ENCODE results near the gene UTF1. TPM values are rescaled to one million over a fixed set of nuclear protein-coding genes. Genes with fewer than 3 reads are reported as not detected.

UTF1 gene
- total RNA-seq, 1 donor from 2014 or later: not detected

DNA sequence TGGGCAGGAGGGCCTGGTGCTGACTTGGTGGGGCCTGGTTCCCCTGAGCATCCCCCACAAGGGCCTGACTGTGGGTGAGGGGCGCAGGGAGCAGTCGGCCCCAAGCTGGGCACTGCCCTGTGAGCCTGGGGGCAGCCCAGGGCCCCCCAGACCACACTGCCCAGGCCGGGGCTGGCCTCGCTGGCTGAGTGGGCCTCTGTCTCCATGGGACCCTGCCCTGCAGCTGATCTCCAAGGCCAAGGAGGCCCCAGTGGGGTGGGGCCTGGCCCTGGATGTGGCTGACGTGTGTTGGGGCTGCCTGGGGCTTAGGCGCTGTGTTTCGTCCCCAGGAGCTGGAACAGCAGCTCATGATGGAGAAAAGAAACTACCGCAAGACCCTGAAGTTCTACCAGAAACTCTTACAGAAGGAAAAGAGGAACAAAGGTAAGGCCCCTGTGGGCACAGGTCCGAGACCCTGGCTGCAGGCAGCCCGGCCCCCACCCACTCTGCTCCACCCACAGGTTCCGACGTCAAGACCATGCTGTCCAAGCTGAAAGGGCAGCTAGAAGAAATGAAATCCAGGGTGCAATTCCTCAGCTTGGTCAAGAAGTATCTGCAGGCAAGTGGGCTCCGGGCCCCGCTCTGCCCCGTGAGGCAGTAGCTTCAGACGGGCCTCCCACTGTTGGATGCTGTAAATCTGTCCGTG, 23.5 kb upstream of the UTF1 start:
- Mint-ChIP-seq H3K27ac (no peak overlapping the region), H3K27me3 (no peaks in the 10 kb centered on the region), H3K9me3 (no peaks in the 10 kb centered on the region), H3K4me3 (no peak overlapping the region), H3K36me3 (ENCODE audit: low read depth) (no peaks in the 10 kb centered on the region), H3K4me1 (no peaks in the 10 kb centered on the region)
- no peak for ATAC-seq (ENCODE audit: low read depth)
- no peak for DNase-seq
- intact Hi-C loops (cut with micrococcal nuclease): no loop called here
- CTCF ChIA-PET: no interaction called here
- TF ChIP-seq, protein P1, sequence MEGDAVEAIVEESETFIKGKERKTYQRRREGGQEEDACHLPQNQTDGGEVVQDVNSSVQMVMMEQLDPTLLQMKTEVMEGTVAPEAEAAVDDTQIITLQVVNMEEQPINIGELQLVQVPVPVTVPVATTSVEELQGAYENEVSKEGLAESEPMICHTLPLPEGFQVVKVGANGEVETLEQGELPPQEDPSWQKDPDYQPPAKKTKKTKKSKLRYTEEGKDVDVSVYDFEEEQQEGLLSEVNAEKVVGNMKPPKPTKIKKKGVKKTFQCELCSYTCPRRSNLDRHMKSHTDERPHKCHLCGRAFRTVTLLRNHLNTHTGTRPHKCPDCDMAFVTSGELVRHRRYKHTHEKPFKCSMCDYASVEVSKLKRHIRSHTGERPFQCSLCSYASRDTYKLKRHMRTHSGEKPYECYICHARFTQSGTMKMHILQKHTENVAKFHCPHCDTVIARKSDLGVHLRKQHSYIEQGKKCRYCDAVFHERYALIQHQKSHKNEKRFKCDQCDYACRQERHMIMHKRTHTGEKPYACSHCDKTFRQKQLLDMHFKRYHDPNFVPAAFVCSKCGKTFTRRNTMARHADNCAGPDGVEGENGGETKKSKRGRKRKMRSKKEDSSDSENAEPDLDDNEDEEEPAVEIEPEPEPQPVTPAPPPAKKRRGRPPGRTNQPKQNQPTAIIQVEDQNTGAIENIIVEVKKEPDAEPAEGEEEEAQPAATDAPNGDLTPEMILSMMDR (IDR thresholded peaks at IDR 0.05): no peak
- POLR2A ChIA-PET: no interaction called here

DNA sequence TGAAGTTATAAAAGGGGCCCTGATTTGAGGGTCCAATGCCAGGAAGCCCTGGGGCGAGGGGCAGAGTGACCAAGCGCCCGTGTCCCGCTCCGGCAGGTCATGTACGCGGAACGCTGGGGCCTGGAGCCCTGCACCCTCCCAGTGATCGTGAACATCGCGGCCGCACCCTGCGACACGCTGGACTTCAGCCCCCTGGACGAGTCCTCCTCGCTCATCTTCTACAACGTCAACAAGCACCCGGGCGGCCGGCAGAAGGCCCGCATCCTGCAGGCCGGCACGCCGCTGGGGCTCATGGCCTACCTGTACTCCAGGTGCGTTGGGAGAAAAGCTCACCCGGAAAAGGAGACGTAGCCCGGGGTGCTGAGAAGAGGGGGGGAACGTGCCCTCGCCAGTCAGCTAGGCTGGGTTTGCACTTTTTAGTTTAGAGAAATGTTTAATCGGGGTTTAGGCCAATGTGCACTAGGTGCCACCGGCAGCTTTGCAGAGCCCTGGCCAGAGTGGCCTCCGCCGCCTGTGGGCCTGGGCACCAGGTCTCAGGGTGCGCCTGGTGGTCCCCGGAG, 22.9 kb upstream of the UTF1 start:
- POLR2A ChIA-PET: no interaction called here
- Mint-ChIP-seq H3K9me3 (no peaks in the 10 kb centered on the region), H3K4me1 (no peaks in the 10 kb centered on the region), H3K27ac (no peak overlapping the region), H3K27me3 (peaks cover 3% of the 10 kb centered on the region), H3K36me3 (ENCODE audit: low read depth) (no peaks in the 10 kb centered on the region), H3K4me3 (no peak overlapping the region)
- TF ChIP-seq, protein P1 (IDR thresholded peaks at IDR 0.05): no peak
- intact Hi-C loops (cut with micrococcal nuclease): no loop called here
- no peak for DNase-seq
- ATAC-seq (ENCODE audit: low read depth): no peak
- CTCF ChIA-PET: no interaction called here

DNA sequence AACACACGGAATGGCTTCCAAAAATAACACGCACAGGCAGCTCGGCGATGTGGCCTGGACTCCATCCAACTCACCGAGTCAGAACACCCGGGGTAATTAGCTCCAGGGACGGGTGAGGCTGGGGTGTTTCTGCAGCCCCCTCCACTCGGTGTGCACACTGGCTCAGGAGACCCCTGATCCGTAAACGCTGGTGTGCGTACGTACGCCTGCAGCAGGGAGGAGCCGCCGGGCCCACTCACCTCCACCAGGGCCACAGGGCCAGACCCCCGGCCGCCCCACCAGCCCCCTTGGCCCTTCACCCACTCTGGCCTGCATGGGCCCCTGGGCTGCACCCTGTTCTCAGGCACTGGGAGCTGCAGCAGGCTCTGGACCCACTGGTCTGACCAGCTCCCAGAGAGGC, 22.4 kb upstream of the UTF1 start:
- no peaks in the 10 kb centered on the region for H3K9me3 Mint-ChIP-seq
- H3K36me3 Mint-ChIP-seq (ENCODE audit: low read depth): no peaks in the 10 kb centered on the region
- no peaks in the 10 kb centered on the region for H3K4me1 Mint-ChIP-seq
- H3K27me3 Mint-ChIP-seq: peaks cover 4% of the 10 kb centered on the region
- TF ChIP-seq, protein P1 (IDR thresholded peaks at IDR 0.05): no peak
- POLR2A ChIA-PET: no interaction called here
- intact Hi-C loops (cut with micrococcal nuclease): no loop called here
- H3K4me3 Mint-ChIP-seq: no peak overlapping the region
- no peak for ATAC-seq (ENCODE audit: low read depth)
- no peak for DNase-seq
- CTCF ChIA-PET: no interaction called here
- no peak overlapping the region for H3K27ac Mint-ChIP-seq

DNA sequence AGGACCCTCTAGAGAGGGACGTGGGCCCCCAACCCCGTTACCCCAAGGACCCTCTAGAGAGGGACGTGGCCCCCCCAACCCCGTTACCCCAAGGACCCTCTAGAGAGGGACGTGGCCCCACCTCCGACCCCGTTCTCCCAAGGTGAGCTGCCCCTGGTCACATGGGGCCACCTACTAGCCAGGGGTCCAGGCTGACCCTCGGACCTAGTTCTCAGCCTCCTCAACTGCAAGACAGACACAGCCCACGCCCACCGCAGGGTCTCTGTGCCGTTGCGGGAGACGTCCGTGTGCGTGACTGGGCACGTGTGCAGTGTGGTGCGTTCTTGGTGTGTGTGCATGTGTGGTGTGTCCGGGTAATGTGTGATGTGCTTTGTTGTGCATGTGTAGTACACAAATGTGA, 21.6 kb upstream of the UTF1 start:
- Mint-ChIP-seq H3K4me3 (no peak overlapping the region), H3K27ac (no peak overlapping the region), H3K36me3 (ENCODE audit: low read depth) (no peaks in the 10 kb centered on the region), H3K9me3 (no peaks in the 10 kb centered on the region), H3K27me3 (peaks cover 4% of the 10 kb centered on the region), H3K4me1 (no peaks in the 10 kb centered on the region)
- ATAC-seq (ENCODE audit: low read depth): no peak
- no peak for DNase-seq
- CTCF ChIA-PET: no interaction called here
- POLR2A ChIA-PET: no interaction called here
- intact Hi-C loops (cut with micrococcal nuclease): no loop called here
- TF ChIP-seq, protein P1 (IDR thresholded peaks at IDR 0.05): no peak

DNA sequence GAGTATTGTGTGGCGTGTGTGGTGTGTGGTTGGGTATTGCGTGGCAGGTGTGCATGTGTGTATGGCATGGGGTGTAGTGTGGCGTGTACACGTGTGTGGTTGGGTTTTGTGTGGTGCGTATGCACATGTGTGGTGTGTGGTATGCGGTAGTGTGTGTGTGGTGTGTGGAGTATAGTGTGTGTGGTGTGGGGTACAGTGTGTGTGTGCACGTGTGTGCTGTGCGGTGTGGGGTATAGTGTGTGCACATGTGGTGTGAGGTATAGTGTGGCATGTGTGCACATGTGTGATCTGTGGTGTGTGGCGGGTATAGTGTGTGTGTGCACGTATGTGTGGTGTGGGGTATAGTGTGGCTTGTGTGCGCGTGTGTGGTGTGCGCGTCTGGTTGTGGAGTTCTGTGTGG, 20.9 kb upstream of the UTF1 start:
- intact Hi-C loops (cut with micrococcal nuclease): no loop called here
- no peak for DNase-seq
- H3K4me1 Mint-ChIP-seq: no peaks in the 10 kb centered on the region
- H3K27me3 Mint-ChIP-seq: peaks cover 4% of the 10 kb centered on the region
- TF ChIP-seq, protein P1 (IDR thresholded peaks at IDR 0.05): no peak
- CTCF ChIA-PET: no interaction called here
- H3K27ac Mint-ChIP-seq: no peak overlapping the region
- POLR2A ChIA-PET: no interaction called here
- ATAC-seq (ENCODE audit: low read depth): no peak
- H3K9me3 Mint-ChIP-seq: no peaks in the 10 kb centered on the region
- H3K36me3 Mint-ChIP-seq (ENCODE audit: low read depth): no peaks in the 10 kb centered on the region
- no peak overlapping the region for H3K4me3 Mint-ChIP-seq

All from activated B cell treated with CpG ODN at 0.5 μM for 24 hours (primary cell).